SK-N-MC (cell line): ENCODE results near the gene RAC3.

Experiments used
- DNase-seq: peaks from one replicate; pipeline ENCODE4 v3.0.0-alpha.2; 2011; ENCODE audit warnings: low read depth, low spot score
- H3K27ac ChIP-seq: fragments of 200-600 bp; sonication (generic); 2 replicates; pipeline ENCODE4 v1.5.1; 2016; ENCODE audit warnings: mixed run types
- H3K36me3 ChIP-seq: fragments of 200-600 bp; sonication (generic); 2 replicates; pipeline ENCODE4 v1.6.1; 2017; ENCODE audit warnings: antibody characterized with exemption, low read length, mixed read lengths; ENCODE audit not compliant: insufficient read depth
- H3K4me3 ChIP-seq: fragments of 200-600 bp; sonication (generic); 2 replicates; pipeline ENCODE4 v1.5.1; 2016
- H3K9ac ChIP-seq: fragments of 200-600 bp; sonication (generic); 2 replicates; pipeline ENCODE4 v1.8.0; 2017; ENCODE audit warnings: mixed run types, mixed read lengths; ENCODE audit not compliant: insufficient read length
- H3K9me3 ChIP-seq: fragments of 200-600 bp; sonication (generic); 2 replicates; pipeline ENCODE4 v1.6.1; 2017; ENCODE audit warnings: low read depth, mild to moderate bottlenecking, antibody characterized with exemption, low read length, moderate library complexity, mixed read lengths
- EZH2 ChIP-seq: fragments of 200-600 bp; sonication (generic); IDR thresholded peaks from one replicate; pipeline ENCODE4 v1.6.1; 2017; ENCODE audit warnings: antibody characterized with exemption
- FOXP2 ChIP-seq: optimal IDR thresholded peaks from 2 replicates; pipeline ENCODE3; 2011; ENCODE audit warnings: mild to moderate bottlenecking, moderate library complexity; ENCODE audit not compliant: insufficient read depth; ENCODE audit errors: extremely low read length, control extremely low read depth
- POLR2AphosphoS5 ChIP-seq: IDR thresholded peaks from 2 replicates; pipeline ENCODE4 v1.6.1; 2012; ENCODE audit warnings: mild to moderate bottlenecking, low read depth, low read length, borderline replicate concordance

The RAC3 gene

GRCh38 chr17:82058230-82058854, 26.9 kb downstream of the RAC3 start:
- Histone ChIP-seq H3K4me3 (no peak overlapping the region), H3K9me3 (no peaks in the 10 kb centered on the region), H3K27ac (no peak overlapping the region), H3K36me3 (peaks cover 57% of the 10 kb centered on the region; the same call in 1 of the 2 replicates), H3K9ac (no peak overlapping the region)
- DNase-seq: no peak
- TF ChIP-seq EZH2 (no peak), POLR2AphosphoS5 (no peak), FOXP2 (no peak)

GRCh38 chr17:82058855-82059249, 27.4 kb downstream of the RAC3 start:
- Histone ChIP-seq H3K9ac (no peak overlapping the region), H3K27ac (no peak overlapping the region), H3K36me3 (peaks cover 57% of the 10 kb centered on the region; the same call in 1 of the 2 replicates), H3K9me3 (no peaks in the 10 kb centered on the region), H3K4me3 (no peak overlapping the region)
- DNase-seq: no peak
- TF ChIP-seq FOXP2: no peak
- TF ChIP-seq POLR2AphosphoS5: no peak
- no peak for TF ChIP-seq EZH2

- H3K9ac ChIP-seq: no peak overlapping the region
- no peak for DNase-seq
- H3K27ac ChIP-seq: no peak overlapping the region
- H3K4me3 ChIP-seq: no peak overlapping the region
- H3K36me3 ChIP-seq: peaks cover 57% of the 10 kb centered on the region; the same call in 1 of the 2 replicates
- TF ChIP-seq EZH2: no peak
- TF ChIP-seq FOXP2: no peak
- no peak for TF ChIP-seq POLR2AphosphoS5
- no peaks in the 10 kb centered on the region for H3K9me3 ChIP-seq
Observed at GRCh38 chr17:82059272-82060000, 28.0 kb downstream of the RAC3 start.

- DNase-seq: no peak
- no peak for TF ChIP-seq EZH2
- H3K9ac ChIP-seq: no peak overlapping the region
- no peaks in the 10 kb centered on the region for H3K9me3 ChIP-seq
- peaks cover 52% of the 10 kb centered on the region; the same call in 1 of the 2 replicates for H3K36me3 ChIP-seq
- H3K4me3 ChIP-seq: no peak overlapping the region
- no peak overlapping the region for H3K27ac ChIP-seq
Observed at GRCh38 chr17:82060001-82060380, 28.5 kb downstream of the RAC3 start.

- H3K9ac ChIP-seq: no peak overlapping the region
- TF ChIP-seq FOXP2: no peak
- no peak for TF ChIP-seq EZH2
- TF ChIP-seq POLR2AphosphoS5: no peak
- DNase-seq: no peak
- H3K36me3 ChIP-seq: peaks cover 48% of the 10 kb centered on the region; the same call in 1 of the 2 replicates
- no peaks in the 10 kb centered on the region for H3K9me3 ChIP-seq
- H3K27ac ChIP-seq: no peak overlapping the region
- no peak overlapping the region for H3K4me3 ChIP-seq
Observed at GRCh38 chr17:82060614-82061013, 29.1 kb downstream of the RAC3 start.

GRCh38 chr17:82061047-82061925, 29.8 kb downstream of the RAC3 start:
- no peak for DNase-seq
- Histone ChIP-seq H3K9ac (no peak overlapping the region), H3K9me3 (no peaks in the 10 kb centered on the region), H3K36me3 (peaks cover 41% of the 10 kb centered on the region; the same call in 1 of the 2 replicates), H3K27ac (no peak overlapping the region), H3K4me3 (no peak overlapping the region)
- TF ChIP-seq FOXP2 (no peak), POLR2AphosphoS5 (no peak), EZH2 (no peak)

GRCh38 chr17:82062076-82062983, 30.9 kb downstream of the RAC3 start:
- H3K4me3 ChIP-seq: no peak overlapping the region
- no peak overlapping the region for H3K27ac ChIP-seq
- H3K9ac ChIP-seq: no peak overlapping the region
- peaks cover 32% of the 10 kb centered on the region; the same call in 1 of the 2 replicates for H3K36me3 ChIP-seq
- no peak for TF ChIP-seq FOXP2
- no peak for TF ChIP-seq EZH2
- TF ChIP-seq POLR2AphosphoS5: no peak
- H3K9me3 ChIP-seq: no peaks in the 10 kb centered on the region
- no peak for DNase-seq

GRCh38 chr17:82062984-82063368, 31.5 kb downstream of the RAC3 start:
- Histone ChIP-seq H3K36me3 (peaks cover 28% of the 10 kb centered on the region; the same call in 1 of the 2 replicates), H3K4me3 (no peak overlapping the region), H3K9ac (no peak overlapping the region), H3K9me3 (no peaks in the 10 kb centered on the region), H3K27ac (no peak overlapping the region)
- no peak for TF ChIP-seq FOXP2
- no peak for TF ChIP-seq EZH2
- no peak for TF ChIP-seq POLR2AphosphoS5
- no peak for DNase-seq
